ENCODE measurements around the gene BBX.

BBX gene

GRCh38 chr3:107604057-107604822, 81.5 kb downstream of the BBX start:
- DNase-seq, result no peak

GRCh38 chr3:107611775-107612469, 89.2 kb downstream of the BBX start:
- DNase-seq, result no peak

DNA sequence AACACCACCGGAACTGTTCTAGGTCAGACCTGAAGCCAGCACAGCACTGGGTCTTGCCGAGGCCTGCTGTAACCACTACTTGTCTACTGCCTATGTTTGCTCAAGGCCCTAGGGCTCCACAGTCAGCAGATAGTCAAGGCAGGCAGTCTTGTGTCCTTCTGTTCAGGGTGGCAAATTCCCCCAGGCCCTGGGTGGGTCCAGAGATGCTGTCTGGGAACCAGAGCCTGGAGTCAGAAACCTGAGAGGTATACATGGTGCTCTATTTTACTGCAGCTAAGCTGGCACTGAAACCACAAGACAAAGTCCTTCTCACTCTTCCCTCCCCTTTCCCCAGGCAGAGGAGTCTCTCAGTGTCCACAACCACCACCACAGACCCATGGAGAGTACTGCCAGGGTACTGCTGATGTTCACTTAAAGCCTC, 89.9 kb downstream of the BBX start:
- DNase-seq, result no peak

- no peak for DNase-seq
These were observed 96.8 kb downstream of the BBX start for GRCh38 chr3:107619549-107619948.

GRCh38 chr3:107620534-107620933, 97.8 kb downstream of the BBX start:
- no peak for DNase-seq

DNA sequence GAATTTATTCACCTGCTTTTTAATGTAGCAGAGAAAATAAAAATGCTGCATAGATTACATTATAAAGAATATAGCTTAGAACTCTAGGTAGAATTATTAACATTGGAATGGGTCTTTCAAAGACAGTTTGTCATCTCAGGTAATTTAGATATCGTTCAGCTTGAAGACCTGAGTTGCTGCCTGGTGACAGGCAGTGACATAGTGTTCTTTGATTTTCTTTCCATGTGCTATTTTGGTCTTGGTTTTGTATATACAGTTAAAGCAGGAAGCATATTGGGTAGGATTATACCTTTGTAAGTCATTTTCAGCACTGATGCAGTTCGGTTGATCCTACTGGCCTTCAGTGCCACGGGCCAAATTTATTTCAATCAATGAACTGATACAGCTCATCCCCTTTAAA, 98.7 kb downstream of the BBX start:
- no peak for DNase-seq

DNA sequence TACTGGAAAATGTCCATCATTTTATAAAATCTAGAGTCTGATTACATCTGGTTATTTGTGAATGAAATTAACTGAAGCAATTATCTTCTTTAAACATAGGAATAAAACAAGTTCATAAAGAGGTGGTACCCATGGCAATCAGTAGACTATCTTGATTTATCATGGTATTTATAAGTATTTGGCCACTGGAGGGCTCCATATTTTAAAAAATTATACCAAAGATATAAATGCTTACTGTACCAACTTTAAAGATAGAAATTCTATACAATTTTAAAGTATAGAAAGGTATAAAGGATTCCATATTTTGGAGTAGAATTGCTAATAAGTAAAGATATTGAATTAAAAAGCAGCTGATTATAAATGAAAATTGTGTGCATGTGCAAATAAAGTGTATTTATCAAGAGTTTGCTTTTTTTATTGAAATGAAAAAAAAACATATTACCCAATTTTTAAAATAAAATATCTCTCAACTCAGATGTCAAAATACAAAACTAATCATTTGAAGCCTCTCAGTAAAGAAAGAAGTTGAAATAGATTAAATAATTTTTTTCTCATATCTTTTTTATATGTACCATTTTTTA, 105.3 kb downstream of the BBX start:
- DNase-seq, result no peak

DNA sequence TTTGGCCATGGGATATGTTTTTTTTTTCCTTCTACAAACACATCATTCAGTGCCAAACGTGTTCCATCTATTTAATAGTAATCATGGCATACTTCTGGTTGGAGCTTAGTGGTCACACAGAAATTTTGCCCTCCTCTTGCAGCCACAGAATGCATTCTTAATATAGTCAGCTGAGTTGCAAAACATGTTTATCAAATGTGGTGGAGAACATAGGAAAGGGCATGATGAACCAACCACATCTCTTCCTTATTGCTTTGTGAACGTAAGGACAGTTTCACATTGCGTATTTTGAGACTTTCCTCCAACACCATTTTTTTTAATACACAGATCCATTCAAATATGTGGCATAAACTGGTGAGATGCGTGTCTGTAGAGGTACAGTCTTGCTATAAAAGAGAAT, 106.8 kb downstream of the BBX start:
- no peak for DNase-seq

GRCh38 chr3:107630779-107631178, 108.0 kb downstream of the BBX start:
- DNase-seq, result no peak

DNA sequence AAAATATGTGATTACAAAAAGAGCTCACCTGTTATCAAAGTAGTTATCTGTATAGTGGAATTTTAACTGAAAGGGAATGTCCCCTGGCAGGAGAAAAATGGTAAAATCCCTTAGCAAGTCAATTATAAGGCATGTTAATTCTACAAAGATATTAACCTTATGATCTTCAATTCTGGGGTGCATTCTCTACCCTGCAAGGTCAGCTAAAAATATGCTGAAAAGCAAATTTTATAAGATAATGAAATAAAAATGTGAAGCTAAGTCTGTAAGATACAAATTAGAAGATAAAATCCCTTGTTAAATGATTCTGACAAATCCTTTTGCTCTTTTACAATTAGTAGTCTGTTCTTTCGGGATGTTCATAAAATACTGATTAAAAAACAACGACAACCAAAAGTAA, 109.8 kb downstream of the BBX start:
- no peak for DNase-seq

DNA sequence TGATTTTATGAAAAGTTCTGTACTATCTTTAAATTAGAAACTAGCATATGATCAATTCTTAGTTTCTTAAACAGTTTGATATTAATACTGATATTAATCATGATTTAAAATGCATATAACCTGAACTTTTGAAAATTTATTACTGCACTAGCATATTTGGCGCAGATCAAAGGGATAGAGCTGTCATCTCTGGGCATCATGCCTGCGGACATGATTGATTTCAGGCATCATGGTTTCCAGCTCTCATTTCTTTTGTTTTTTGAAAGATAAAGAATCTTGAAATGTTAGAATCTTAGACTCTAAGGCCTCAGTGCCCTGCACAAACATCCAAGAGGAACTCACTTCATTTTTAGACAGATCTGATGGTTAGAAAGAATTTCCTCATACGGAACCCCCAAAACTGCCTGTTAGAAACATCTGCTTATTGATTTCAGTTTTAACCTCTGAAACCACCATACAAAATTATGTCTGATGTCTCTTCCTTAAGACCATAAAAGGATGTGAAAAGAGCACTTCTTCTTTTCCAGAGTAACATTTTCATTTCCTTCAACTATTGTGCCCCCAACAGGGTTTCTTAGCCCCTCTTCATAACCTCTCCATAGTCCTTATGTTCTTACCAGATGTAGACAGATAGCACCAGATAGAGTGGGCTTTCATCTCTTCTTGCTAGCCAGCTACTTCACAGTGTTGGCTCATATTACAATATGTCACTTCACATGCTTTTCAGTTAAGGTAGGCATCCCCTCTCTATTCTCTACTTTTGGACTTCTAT, 110.8 kb downstream of the BBX start:
- no peak for DNase-seq

DNA sequence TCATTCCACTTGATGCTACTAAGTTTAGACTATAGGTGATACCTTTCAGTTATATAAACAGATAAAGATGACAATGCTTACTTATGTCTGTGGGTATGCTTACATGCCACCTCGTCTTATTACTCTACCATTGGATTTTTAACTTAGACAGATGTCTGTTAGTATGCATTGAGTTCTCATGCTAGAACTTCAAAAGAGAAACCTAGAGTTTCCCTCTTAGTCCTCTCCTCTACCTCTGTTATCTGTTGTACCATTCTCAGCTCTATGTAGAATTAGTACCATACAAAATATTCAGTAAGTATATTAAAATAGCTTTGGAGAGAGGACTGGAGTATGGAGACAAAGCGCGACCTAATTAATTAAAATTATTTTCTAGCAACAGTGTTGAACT, 111.3 kb downstream of the BBX start:
- no peak for DNase-seq

GRCh38 chr3:107637416-107638183, 114.8 kb downstream of the BBX start:
- DNase-seq, result peak; percentile 80

GRCh38 chr3:107641572-107642307, 119.0 kb downstream of the BBX start:
- no peak for DNase-seq

DNA sequence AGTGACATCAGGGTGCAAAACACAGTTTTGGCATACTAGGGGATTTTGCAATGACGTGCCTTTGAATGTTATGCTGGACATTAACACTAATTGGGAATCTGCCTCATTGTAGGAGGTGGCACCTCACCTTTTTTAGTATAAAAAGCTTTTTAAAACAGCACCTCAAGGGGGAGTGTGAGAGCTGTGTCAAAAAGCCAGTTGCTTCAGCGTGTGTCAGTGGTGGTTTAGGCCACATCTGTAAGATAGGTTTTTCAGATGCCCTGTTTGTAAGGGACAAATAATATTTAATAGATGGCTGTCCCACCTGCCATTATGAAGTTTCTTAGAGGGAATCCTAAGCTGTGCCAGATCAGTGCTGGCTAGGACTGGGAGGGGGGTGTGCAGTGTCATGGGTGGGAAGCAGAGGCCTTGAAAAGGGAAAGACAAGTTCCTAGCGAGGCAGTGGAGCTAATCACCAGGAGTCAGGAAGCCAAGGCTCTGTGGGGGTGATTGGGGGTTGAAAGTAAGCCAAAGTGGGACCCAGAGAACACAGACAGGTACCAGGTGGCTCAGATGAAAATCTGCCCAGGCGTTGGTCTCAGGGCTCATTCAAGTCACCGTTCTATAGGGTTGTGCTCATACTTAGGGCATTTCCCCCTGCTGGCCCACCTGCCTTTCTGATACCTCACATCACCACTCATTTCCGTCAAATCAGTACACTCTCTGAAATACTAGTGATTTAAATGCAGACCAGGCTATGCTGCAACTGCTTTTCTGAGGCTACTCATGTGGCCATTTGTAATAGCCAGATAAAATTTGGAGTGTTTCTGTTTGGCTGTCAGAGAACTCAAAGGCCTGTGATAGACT, 120.5 kb downstream of the BBX start:
- no peak for DNase-seq

- no peak for DNase-seq
These were observed 121.9 kb downstream of the BBX start for GRCh38 chr3:107644631-107645030.

DNA sequence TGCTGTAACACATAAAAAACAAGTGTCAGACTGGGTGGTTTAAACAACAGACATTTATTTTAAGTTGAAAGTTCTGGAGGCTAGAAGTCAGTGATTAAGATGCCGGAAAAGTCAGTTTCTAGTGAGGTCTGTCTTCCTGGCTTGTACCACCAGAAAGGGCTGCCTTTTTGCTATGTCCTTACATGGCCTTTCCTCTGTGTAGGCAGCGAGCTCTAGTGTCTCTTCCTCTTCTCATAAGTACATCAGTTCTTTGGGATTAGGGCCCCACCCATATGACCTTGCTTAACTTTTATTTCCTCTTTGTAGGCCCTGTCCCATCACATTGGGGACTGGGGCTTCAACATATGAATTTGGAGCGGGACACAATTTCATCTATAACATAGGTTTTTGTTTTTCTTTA, 128.0 kb downstream of the BBX start:
- no peak for DNase-seq

DNA sequence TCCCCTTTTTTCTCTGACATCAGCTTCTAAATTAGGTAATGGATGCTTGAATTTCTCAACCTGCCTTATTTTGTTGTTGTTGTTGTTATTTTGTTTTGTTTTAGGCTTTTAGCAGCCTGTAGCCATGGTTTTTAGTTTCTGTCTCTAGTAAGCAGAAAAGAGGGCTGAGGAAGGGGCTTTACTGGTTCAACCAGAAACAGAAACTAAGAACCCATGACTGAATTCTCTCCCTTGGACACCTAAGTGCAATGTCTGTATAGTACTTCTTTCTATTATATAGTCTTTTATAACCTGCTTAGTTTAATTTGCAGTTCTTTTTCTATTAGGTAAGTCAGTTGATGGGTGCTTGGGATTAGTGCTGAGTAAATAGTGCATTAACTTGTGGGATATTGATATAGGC, 129.0 kb downstream of the BBX start:
- no peak for DNase-seq

GRCh38 chr3:107654218-107654617, 131.5 kb downstream of the BBX start:
- DNase-seq, result no peak

DNA sequence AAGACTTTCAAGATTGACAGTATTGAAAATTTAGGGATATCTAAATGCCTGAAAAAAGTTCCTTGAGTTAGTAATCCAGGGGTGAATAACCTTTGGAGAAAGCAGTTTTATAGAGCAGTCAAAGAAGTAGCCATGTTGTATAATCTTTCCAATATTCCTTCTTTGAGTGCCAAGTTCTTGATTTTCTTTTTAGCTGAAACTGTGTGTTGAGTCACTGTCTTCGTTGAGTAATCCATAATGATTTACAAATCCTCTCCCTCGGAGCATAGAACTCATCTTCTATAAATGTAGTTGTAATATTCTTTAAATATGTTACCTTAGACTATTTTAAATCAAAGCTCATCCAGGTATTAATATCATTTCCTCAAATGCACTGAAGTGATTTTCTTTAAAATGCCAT, 135.2 kb downstream of the BBX start:
- DNase-seq, result peak; percentile 14
